ENCODE measurements around the gene PLEKHM2.
"Not testable (repeated sequence)": the region's sequence is repeated elsewhere in the genome, so short reads cannot be mapped to it uniquely, and the experiment has no call there.

PLEKHM2 gene

DNA sequence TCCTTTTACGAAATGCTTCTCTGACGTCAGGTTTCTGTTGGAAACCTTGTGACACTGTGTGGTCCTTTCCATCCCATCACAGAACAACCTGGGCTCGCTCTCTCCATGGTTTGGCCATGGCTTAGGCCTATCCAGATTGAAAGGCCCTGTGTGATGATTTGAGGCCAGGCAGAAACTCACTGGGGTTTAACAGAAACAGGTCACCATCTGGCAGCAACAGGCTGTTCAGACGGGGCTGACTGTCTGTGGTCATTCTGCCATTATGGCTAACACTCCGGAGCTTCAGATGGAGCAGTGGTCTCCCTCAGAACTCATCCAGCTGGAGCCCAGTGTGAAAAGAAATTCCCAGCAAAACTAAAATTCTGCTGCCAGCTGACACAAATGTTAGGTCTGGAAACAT, 9.3 kb downstream of the PLEKHM2 start:
- Histone ChIP-seq H3K27me3 (ENCODE audit: control insufficient read depth in 3 of 3, insufficient read depth in 3 of 3, low read depth in 1 of 3, low read length in 3 of 3) (no peaks in the 10 kb centered on the region), H3K9me3 (replicated peaks in 1 of 2; ENCODE audit: control insufficient read depth in 2 of 2, insufficient read depth in 1 of 2, low read depth in 1 of 2, low read length in 2 of 2) (peaks cover 0 to 2% of the 10 kb centered on the region in 2 donors), H3K14ac (ENCODE audit: low read length) (no peak overlapping the region), H2AK5ac (ENCODE audit: low read depth, low read length) (no peak overlapping the region), H3K9ac (ENCODE audit: low read depth, low read length, poor library complexity) (no peak overlapping the region), H4K8ac (ENCODE audit: low read depth, low read length) (no peak overlapping the region), H2BK15ac (ENCODE audit: low read length) (no peak overlapping the region), H4K91ac (ENCODE audit: low read depth, low read length, poor library complexity) (no peak overlapping the region), H2BK12ac (ENCODE audit: low read length) (no peak overlapping the region), H3K23ac (ENCODE audit: low read depth, low read length, poor library complexity) (no peak overlapping the region), H3K4ac (ENCODE audit: low read length) (no peak overlapping the region), H3K4me1 (ENCODE audit: control insufficient read depth in 2 of 2, insufficient read depth in 1 of 2, low read depth in 1 of 2, low read length in 2 of 2) (no peaks in the 10 kb centered on the region), H2BK120ac (ENCODE audit: low read depth, low read length) (no peak overlapping the region), H3K27ac (replicated peaks; ENCODE audit: low read length) (no peak overlapping the region), H3K18ac (ENCODE audit: low read length) (no peak overlapping the region), H3K79me1 (ENCODE audit: low read depth, low read length) (peaks cover 7% of the 10 kb centered on the region), H2AFZ (ENCODE audit: low read length) (no peak overlapping the region), H3K36me3 (replicated peaks in 1 of 2; ENCODE audit: control insufficient read depth in 2 of 2, insufficient read depth in 2 of 2, low read length in 2 of 2) (peaks cover 3 to 11% of the 10 kb centered on the region in 2 donors), H3K4me2 (ENCODE audit: insufficient read depth, low read length, poor library complexity, severe bottlenecking) (no peak overlapping the region), H3K4me3 (ENCODE audit: low read length in 2 of 2) (no peak overlapping the region), H2BK5ac (ENCODE audit: low read length) (no peak overlapping the region)
- WGBS, 2 donors (ENCODE audit: extremely low coverage in 2 of 2, insufficient read length in 2 of 2, insufficient replicate concordance in 1 of 2): no CpG with 5 or more reads among the region's 5 CpGs
- DNase-seq (ENCODE audit: low spot score): no peak

DNA sequence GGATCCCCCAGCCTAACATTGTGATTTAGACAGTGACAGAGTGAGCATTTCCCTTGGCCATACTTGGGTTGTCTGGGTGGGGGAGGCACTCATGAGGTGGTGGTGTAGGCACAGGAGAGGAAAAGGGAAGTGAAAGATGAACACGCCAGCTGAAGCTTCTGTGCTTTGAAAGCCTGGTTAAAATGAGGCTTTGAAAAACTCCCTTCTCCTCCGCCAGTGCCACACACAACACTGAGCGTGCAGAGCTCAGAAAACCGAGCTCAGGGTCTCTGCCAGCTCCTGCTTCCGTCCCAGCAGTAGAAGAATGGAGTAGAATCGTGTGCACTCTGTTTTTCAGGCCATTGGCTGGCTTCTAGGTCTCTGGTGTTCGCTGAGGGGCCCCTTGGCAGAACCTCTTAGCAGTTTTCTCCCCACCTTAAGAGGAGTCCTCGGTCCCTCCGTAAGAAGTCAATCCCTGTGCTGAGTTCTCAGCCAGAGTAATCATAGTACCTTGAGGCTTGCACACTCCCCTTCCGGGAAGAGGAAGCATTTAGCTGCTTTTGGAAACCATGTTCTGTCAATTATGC, 12.9 kb downstream of the PLEKHM2 start:
- Histone ChIP-seq H2BK12ac (ENCODE audit: low read length) (no peak overlapping the region), H3K18ac (ENCODE audit: low read length) (no peak overlapping the region), H2BK15ac (ENCODE audit: low read length) (no peak overlapping the region), H3K14ac (ENCODE audit: low read length) (no peak overlapping the region), H3K36me3 (replicated peaks in 1 of 2; ENCODE audit: control insufficient read depth in 2 of 2, insufficient read depth in 2 of 2, low read length in 2 of 2) (peaks cover 0 to 7% of the 10 kb centered on the region in 2 donors), H4K8ac (ENCODE audit: low read depth, low read length) (no peak overlapping the region), H3K79me1 (ENCODE audit: low read depth, low read length) (peaks cover 8% of the 10 kb centered on the region), H3K4me2 (ENCODE audit: insufficient read depth, low read length, poor library complexity, severe bottlenecking) (no peak overlapping the region), H4K91ac (ENCODE audit: low read depth, low read length, poor library complexity) (no peak overlapping the region), H2AK5ac (ENCODE audit: low read depth, low read length) (no peak overlapping the region), H3K4me3 (ENCODE audit: low read length in 2 of 2) (no peak overlapping the region), H3K9ac (ENCODE audit: low read depth, low read length, poor library complexity) (no peak overlapping the region), H2BK5ac (ENCODE audit: low read length) (no peak overlapping the region), H3K9me3 (replicated peaks in 1 of 2; ENCODE audit: control insufficient read depth in 2 of 2, insufficient read depth in 1 of 2, low read depth in 1 of 2, low read length in 2 of 2) (peaks cover 0 to under 1% of the 10 kb centered on the region in 2 donors), H2BK120ac (ENCODE audit: low read depth, low read length) (no peak overlapping the region), H3K27me3 (ENCODE audit: control insufficient read depth in 3 of 3, insufficient read depth in 3 of 3, low read depth in 1 of 3, low read length in 3 of 3) (no peaks in the 10 kb centered on the region), H3K4me1 (ENCODE audit: control insufficient read depth in 2 of 2, insufficient read depth in 1 of 2, low read depth in 1 of 2, low read length in 2 of 2) (no peaks in the 10 kb centered on the region), H3K4ac (ENCODE audit: low read length) (no peak overlapping the region), H3K23ac (ENCODE audit: low read depth, low read length, poor library complexity) (no peak overlapping the region), H2AFZ (ENCODE audit: low read length) (no peak overlapping the region), H3K27ac (replicated peaks; ENCODE audit: low read length) (no peak overlapping the region)
- no peak for DNase-seq (ENCODE audit: low spot score)
- WGBS, 2 donors (ENCODE audit: extremely low coverage in 2 of 2, insufficient read length in 2 of 2, insufficient replicate concordance in 1 of 2): no CpG with 5 or more reads among the region's 10 CpGs

GRCh38 chr1:15698201-15698600, 14.1 kb downstream of the PLEKHM2 start:
- Histone ChIP-seq H3K79me1 (ENCODE audit: low read depth, low read length) (peaks cover 12% of the 10 kb centered on the region), H3K27ac (replicated peaks; ENCODE audit: low read length) (no peak overlapping the region)

DNA sequence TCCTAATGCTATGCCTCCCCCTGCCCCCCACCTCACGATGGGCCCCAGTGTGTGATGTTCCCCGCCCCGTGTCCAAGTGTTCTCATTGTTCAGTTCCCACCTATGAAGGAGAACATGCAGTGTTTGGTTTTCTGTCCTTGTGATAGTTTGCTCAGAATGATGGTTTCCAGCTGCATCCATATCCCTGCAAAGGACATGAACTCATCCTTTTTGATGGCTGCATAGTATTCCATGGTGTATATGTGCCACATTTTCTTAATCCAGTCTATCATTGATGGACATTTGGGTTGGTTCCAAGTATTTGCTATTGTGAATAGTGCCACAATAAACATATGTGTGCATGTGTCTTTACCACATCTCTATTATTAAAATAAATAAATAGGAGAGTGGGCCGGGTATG, 15.2 kb downstream of the PLEKHM2 start:
- H3K18ac ChIP-seq (ENCODE audit: low read length); H2BK12ac ChIP-seq (ENCODE audit: low read length); H3K4me2 ChIP-seq (ENCODE audit: insufficient read depth, low read length, poor library complexity, severe bottlenecking); H3K36me3 ChIP-seq (replicated peaks in 1 of 2; ENCODE audit: control insufficient read depth in 2 of 2, insufficient read depth in 2 of 2, low read length in 2 of 2); H3K14ac ChIP-seq (ENCODE audit: low read length); H3K4me3 ChIP-seq (ENCODE audit: low read length in 2 of 2); DNase-seq (ENCODE audit: low spot score); H2AK5ac ChIP-seq (ENCODE audit: low read depth, low read length); H2BK15ac ChIP-seq (ENCODE audit: low read length); H3K9ac ChIP-seq (ENCODE audit: low read depth, low read length, poor library complexity); H4K91ac ChIP-seq (ENCODE audit: low read depth, low read length, poor library complexity); H3K27ac ChIP-seq (replicated peaks; ENCODE audit: low read length); H3K23ac ChIP-seq (ENCODE audit: low read depth, low read length, poor library complexity); H3K4me1 ChIP-seq (ENCODE audit: control insufficient read depth in 2 of 2, insufficient read depth in 1 of 2, low read depth in 1 of 2, low read length in 2 of 2); H2BK120ac ChIP-seq (ENCODE audit: low read depth, low read length); H2AFZ ChIP-seq (ENCODE audit: low read length); H3K27me3 ChIP-seq (ENCODE audit: control insufficient read depth in 3 of 3, insufficient read depth in 3 of 3, low read depth in 1 of 3, low read length in 3 of 3); H3K9me3 ChIP-seq (replicated peaks in 1 of 2; ENCODE audit: control insufficient read depth in 2 of 2, insufficient read depth in 1 of 2, low read depth in 1 of 2, low read length in 2 of 2); H3K79me1 ChIP-seq (ENCODE audit: low read depth, low read length); H4K8ac ChIP-seq (ENCODE audit: low read depth, low read length); H3K4ac ChIP-seq (ENCODE audit: low read length); H2BK5ac ChIP-seq (ENCODE audit: low read length): not testable (repeated sequence)
- no CpG with 5 or more reads among the region's 4 CpGs for WGBS, 2 donors (ENCODE audit: extremely low coverage in 2 of 2, insufficient read length in 2 of 2, insufficient replicate concordance in 1 of 2)

More at GRCh38 chr1:15698201-15698600, 14.1 kb downstream of the PLEKHM2 start:
- no peak overlapping the region for H3K4me3 ChIP-seq (ENCODE audit: low read length in 2 of 2)
- H3K4me1 ChIP-seq (ENCODE audit: control insufficient read depth in 2 of 2, insufficient read depth in 1 of 2, low read depth in 1 of 2, low read length in 2 of 2): peaks cover 0 to 1% of the 10 kb centered on the region in 2 donors
- peaks cover 0 to 7% of the 10 kb centered on the region in 2 donors for H3K36me3 ChIP-seq (replicated peaks in 1 of 2; ENCODE audit: control insufficient read depth in 2 of 2, insufficient read depth in 2 of 2, low read length in 2 of 2)
- DNase-seq (ENCODE audit: low spot score): no peak
- no peak overlapping the region for H3K4me2 ChIP-seq (ENCODE audit: insufficient read depth, low read length, poor library complexity, severe bottlenecking)
- no peak overlapping the region for H2BK120ac ChIP-seq (ENCODE audit: low read depth, low read length)
- H2AK5ac ChIP-seq (ENCODE audit: low read depth, low read length): no peak overlapping the region
- no peak overlapping the region for H3K14ac ChIP-seq (ENCODE audit: low read length)
- H2BK15ac ChIP-seq (ENCODE audit: low read length): no peak overlapping the region
- no peak overlapping the region for H3K4ac ChIP-seq (ENCODE audit: low read length)
- no peak overlapping the region for H2AFZ ChIP-seq (ENCODE audit: low read length)
- no peaks in the 10 kb centered on the region for H3K27me3 ChIP-seq (ENCODE audit: control insufficient read depth in 3 of 3, insufficient read depth in 3 of 3, low read depth in 1 of 3, low read length in 3 of 3)
- no CpG with 5 or more reads among the region's 2 CpGs for WGBS, 2 donors (ENCODE audit: extremely low coverage in 2 of 2, insufficient read length in 2 of 2, insufficient replicate concordance in 1 of 2)
- no peak overlapping the region for H4K91ac ChIP-seq (ENCODE audit: low read depth, low read length, poor library complexity)
- H3K9ac ChIP-seq (ENCODE audit: low read depth, low read length, poor library complexity): no peak overlapping the region
- H3K18ac ChIP-seq (ENCODE audit: low read length): no peak overlapping the region
- H3K9me3 ChIP-seq (replicated peaks in 1 of 2; ENCODE audit: control insufficient read depth in 2 of 2, insufficient read depth in 1 of 2, low read depth in 1 of 2, low read length in 2 of 2): peaks cover 0 to 2% of the 10 kb centered on the region in 2 donors
- no peak overlapping the region for H2BK5ac ChIP-seq (ENCODE audit: low read length)
- no peak overlapping the region for H4K8ac ChIP-seq (ENCODE audit: low read depth, low read length)
- H2BK12ac ChIP-seq (ENCODE audit: low read length): no peak overlapping the region
- no peak overlapping the region for H3K23ac ChIP-seq (ENCODE audit: low read depth, low read length, poor library complexity)
